ENCODE measurements around the gene PON2. TPM values are rescaled to one million over a fixed set of nuclear protein-coding genes. Genes with fewer than 3 reads are reported as not detected.

PON2 gene
- total and polyA plus RNA-seq, 2 of the 8 experiments (the other 6 are each of a cell fraction or from before 2014, with no cell fraction given) = 20.6 to 31.0 TPM

DNA sequence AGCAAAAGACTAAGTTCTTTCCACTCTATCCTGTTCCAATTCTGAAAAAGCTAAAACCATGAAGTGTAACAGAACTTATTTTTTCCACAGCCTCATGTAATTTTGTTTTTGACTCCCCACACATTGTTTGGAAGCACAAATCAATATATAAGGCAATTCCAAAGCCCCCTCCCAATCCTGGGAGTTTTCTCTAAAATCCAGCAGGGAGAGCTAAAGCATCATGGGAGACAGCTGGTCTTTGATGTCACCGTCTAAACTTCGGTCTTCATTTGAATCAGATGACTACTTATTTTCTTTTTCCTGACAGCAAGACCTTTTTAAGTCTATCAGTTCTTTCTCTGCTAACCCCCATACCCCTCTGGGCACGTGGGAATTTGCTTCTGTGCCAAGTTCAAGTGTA is 77.2 kb downstream of the PON2 start:
- ChIA-PET CTCF (ENCODE audit: partially characterized antibody) (interaction anchor here (0.5 to 1.5 kb wide), 4 partner anchors 48 to 333 kb away, joined by 3 to 6 read pairs (median 4); no protein-coding TSS in a partner anchor), POLR2A (ENCODE audit: partially characterized antibody) (no interaction called here)
- H4K8ac ChIP-seq (ENCODE audit: extremely low read depth, insufficient read depth, low read length) = no peak overlapping the region
- DNase-seq (ENCODE audit: low read depth in 1 of 2, low spot score in 2 of 2) (no peak), FAIRE-seq (no peak)
- H3K27ac ChIP-seq (ENCODE audit: low read depth, low read length) = no peak overlapping the region
- H2BK5ac ChIP-seq (ENCODE audit: low read depth, low read length) = no peak overlapping the region
- no peak overlapping the region for H4K91ac ChIP-seq (replicated peaks; ENCODE audit: insufficient read length, low read length)
- no peak overlapping the region for H2BK15ac ChIP-seq (ENCODE audit: low read length)
- no peak overlapping the region for H2AK5ac ChIP-seq (ENCODE audit: low read depth, low read length)
- H3K4me2 ChIP-seq (ENCODE audit: insufficient read depth in 1 of 2, low read depth in 2 of 2, low read length in 2 of 2) = no peak overlapping the region
- H2BK12ac ChIP-seq (ENCODE audit: low read depth, low read length) = no peak overlapping the region
- H2BK20ac ChIP-seq (ENCODE audit: low read length) = no peak overlapping the region
- H2BK120ac ChIP-seq (replicated peaks; ENCODE audit: low read depth, low read length) = no peak overlapping the region
- no peak overlapping the region for H3K4ac ChIP-seq (replicated peaks; ENCODE audit: insufficient read length, low read depth, low read length)
- no peak overlapping the region for H3K14ac ChIP-seq (ENCODE audit: insufficient read length)
- no peaks in the 10 kb centered on the region for H3K23me2 ChIP-seq (ENCODE audit: low read depth, low read length)
- H3K9ac ChIP-seq (replicated peaks in 1 of 4; ENCODE audit: extremely low read depth in 1 of 4, low read depth in 3 of 4, low read length in 3 of 4) = no peak overlapping the region
- no peak overlapping the region for H4K5ac ChIP-seq (ENCODE audit: insufficient read length, low read depth, low read length)
- no peaks in the 10 kb centered on the region for H3K4me1 ChIP-seq (replicated peaks in 1 of 4; ENCODE audit: control insufficient read depth in 3 of 4, insufficient read depth in 4 of 4, low read length in 3 of 4)
- no peak overlapping the region for H2AFZ ChIP-seq (ENCODE audit: low read length)
- no peaks in the 10 kb centered on the region for H3K79me2 ChIP-seq (ENCODE audit: control insufficient read depth in 1 of 2, insufficient read depth in 2 of 2, low read length in 2 of 2)
- H3K27me3 ChIP-seq (replicated peaks in 1 of 4; ENCODE audit: control insufficient read depth in 3 of 4, extremely low read depth in 1 of 4, insufficient read depth in 3 of 4, low read length in 3 of 4) = no peaks in the 10 kb centered on the region
- H3K56ac ChIP-seq (replicated peaks; ENCODE audit: insufficient read length, low read depth, low read length) = no peak overlapping the region
- H3K18ac ChIP-seq (ENCODE audit: extremely low read depth, low read length) = no peak overlapping the region
- no peaks in the 10 kb centered on the region for H4K20me1 ChIP-seq (replicated peaks in 1 of 2; ENCODE audit: control insufficient read depth in 1 of 2, insufficient read depth in 2 of 2, low read length in 2 of 2)
- no peaks in the 10 kb centered on the region for H3K36me3 ChIP-seq (ENCODE audit: control insufficient read depth in 2 of 4, insufficient read depth in 4 of 4, low read length in 3 of 4)
- 80% methylated on average over 3 of the region's 3 CpGs; no CpG with 5 or more reads in 1 of the 2 experiments for whole genome bisulfite sequencing, 2 experiments (ENCODE audit: extremely low coverage in 1 of 2, insufficient coverage in 1 of 2, insufficient read length in 1 of 2, insufficient replicate concordance in 2 of 2, low coverage in 1 of 2, low lambda C conversion rate in 2 of 2, missing lambda C conversion rate in 1 of 2)
- peaks cover 5% of the 10 kb centered on the region in 2 experiments; a peak in 1 of 4 replicates for H3K9me3 ChIP-seq (ENCODE audit: insufficient read depth in 2 of 2, low read depth in 1 of 2, low read length in 1 of 2)
- H3K23ac ChIP-seq (ENCODE audit: insufficient read length) = no peak overlapping the region
- H3K4me3 ChIP-seq (ENCODE audit: extremely low read depth in 1 of 4, insufficient read depth in 2 of 4, low read depth in 3 of 4, low read length in 4 of 4) = no peak overlapping the region
- no peaks in the 10 kb centered on the region for H3K79me1 ChIP-seq (ENCODE audit: low read depth, low read length)
- no peak for TF ChIP-seq RNF2 (IDR thresholded peaks at IDR 0.05; ENCODE audit: borderline replicate concordance, low read depth, low read length, missing control alignments, poor library complexity, severe bottlenecking)
